Stimulated activated CD4-positive, alpha-beta T cell treated with anti-CD3 and anti-CD28 coated beads, Interleukin-2, amount 100 ng/mL, for 4 hours (primary cell): ENCODE measurements around the gene LIX1.
"Not testable (repeated sequence)": the region's sequence is repeated elsewhere in the genome, so short reads cannot be mapped to it uniquely, and the experiment has no call there.

Experiments
- DNase-seq: peaks from one replicate; pipeline ENCODE4 v3.0.0-alpha.2; 2020; ENCODE audit warnings: low read depth

Gene LIX1

DNA sequence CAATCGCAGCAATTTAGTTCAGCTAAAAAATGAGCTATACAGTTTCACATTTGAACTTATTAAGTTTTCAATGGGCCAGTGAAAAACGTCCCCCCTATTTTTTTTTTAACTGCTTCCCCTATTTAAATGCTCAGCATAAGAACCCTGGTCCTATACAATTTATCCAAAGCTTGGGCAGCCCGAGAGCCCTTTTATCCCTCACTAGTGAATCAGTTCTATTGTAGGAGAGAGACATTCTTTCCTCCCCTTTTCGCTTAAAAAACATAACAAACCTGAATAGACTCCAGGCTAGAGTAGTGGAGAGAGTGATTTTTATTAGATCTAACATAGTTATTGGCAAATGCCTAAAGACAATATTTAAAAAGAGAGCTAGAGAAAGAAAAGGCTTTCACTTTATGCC lies 1.4 kb downstream of the LIX1 start:
- DNase-seq: no peak

DNA sequence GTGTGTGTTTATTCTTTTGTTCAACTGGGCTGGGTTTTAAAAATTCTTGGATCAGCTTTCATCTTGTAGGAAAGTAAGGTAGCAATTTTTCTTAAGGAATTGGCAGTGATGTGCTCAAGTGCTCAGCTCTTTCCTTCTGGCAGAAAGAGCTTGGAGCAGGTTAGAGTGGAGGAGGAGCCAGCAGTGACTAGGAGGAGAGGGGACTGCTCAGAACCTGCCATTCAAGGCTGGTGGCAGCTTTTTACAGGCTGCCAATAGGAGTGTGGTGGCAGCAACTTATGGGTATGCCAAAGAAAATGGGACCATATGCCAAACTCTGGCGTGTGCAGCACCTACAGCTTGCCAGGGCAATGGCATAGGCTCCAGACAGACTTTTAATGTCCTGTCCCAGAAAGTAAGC lies 2.2 kb downstream of the LIX1 start:
- not testable (repeated sequence) for DNase-seq

DNA sequence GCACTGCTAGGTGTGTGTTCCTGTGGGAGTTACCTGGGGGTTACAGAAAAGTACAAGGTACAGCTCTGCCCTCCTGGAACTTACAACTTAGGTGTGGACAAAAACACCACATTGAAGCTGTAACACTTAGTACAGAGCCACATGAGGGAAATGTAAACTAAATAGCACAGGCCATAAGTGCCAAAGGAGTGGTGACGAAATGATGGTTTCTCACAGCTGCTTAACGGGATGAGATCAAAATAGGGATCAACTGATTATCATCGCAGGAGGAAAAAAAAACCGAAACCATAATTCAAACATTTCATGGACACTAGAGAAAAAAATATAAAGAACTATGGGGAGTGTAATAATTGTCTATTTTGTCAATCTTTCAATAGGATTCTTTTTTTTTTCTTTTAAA lies 5.9 kb downstream of the LIX1 start:
- no peak for DNase-seq

GRCh38 chr5:97135868-97136267 lies 6.5 kb downstream of the LIX1 start:
- no peak for DNase-seq

DNA sequence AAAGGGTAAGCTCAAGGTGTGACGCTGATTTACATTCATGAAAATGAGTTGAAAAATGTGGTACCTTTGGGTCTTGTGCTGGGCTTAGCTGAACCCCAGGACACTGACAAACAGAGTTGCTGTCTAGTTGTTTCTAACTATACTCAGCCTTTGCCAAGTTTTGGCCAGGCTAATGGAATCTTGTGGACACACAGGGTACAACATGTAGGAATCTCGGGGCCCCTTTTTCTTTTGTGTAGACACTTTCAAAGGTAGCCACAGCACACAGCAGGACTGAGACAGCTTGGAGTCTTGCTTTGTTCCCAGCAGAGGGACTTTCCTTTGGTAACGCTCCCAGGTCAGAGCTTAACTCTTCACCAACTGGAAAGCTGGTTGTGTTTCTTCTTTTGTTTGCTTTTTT lies 7.8 kb downstream of the LIX1 start:
- no peak for DNase-seq

- DNase-seq: no peak
Observed at GRCh38 chr5:97133101-97133500, 9.3 kb downstream of the LIX1 start.

GRCh38 chr5:97131921-97132320 lies 10.5 kb downstream of the LIX1 start:
- no peak for DNase-seq

GRCh38 chr5:97131139-97131710 lies 11.2 kb downstream of the LIX1 start:
- DNase-seq: no peak

DNA sequence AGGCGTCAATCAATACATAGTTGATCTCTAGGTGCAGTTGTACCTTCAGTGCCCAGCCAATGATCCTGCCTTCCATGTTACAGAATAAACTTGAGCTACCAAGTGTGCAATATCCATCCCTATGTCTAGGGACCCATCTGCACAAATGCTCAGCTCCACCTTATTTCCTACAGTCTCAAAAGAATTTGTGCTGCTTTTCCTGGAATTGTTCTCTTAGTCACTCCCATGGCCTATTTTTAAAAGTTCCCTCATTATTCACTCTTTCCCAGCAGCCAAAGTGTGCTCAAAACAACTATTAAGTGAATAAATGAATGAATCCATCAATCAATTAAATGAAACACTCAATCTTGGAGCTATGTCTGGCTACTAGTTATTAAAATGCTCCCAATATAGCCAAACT lies 14.7 kb downstream of the LIX1 start:
- no peak for DNase-seq

DNA sequence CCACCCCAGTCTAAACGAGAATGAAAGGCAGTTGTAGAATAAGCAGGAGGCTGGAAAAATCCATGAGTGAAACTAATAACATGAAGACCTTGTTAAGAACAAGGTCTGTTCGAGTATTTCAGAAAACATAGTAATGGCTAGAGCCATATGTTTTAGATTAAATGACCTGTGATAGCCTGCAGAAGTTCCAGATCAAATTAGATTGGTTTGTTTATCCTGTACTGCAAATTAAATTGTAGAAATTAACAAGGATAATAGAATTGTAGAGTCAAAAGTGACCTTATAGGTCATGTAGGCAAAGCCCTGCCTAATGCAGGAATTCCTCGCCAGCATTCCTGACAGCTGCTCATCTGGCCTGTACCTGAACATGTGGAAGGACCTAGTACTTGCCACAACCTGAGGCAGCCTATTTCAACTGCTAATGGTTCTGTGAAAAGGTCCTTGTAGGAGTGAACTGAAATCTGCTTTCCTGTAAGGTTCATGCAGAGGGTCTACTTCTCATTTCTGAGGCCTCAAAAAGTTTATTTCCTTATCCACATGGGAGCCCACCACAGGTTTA lies 17.2 kb downstream of the LIX1 start:
- no peak for DNase-seq

DNA sequence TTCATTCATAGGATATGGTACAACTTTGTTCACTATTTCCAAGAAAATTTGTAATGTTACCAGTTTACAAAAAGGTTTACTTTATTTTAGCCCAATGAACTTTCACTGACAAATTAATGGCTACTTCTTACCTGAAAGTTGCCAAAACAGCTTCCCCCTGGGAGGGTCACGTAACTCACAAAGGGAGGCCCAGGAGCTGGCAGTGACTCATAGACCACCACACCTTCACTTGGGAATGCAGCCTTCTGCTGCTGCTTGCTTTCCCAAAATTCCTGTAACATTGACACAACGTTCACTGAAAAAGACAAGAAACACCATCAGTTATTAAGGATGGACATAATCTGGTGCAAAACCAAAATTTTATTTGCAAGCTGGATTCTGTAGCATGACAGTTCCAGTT lies 18.1 kb downstream of the LIX1 start:
- no peak for DNase-seq

DNA sequence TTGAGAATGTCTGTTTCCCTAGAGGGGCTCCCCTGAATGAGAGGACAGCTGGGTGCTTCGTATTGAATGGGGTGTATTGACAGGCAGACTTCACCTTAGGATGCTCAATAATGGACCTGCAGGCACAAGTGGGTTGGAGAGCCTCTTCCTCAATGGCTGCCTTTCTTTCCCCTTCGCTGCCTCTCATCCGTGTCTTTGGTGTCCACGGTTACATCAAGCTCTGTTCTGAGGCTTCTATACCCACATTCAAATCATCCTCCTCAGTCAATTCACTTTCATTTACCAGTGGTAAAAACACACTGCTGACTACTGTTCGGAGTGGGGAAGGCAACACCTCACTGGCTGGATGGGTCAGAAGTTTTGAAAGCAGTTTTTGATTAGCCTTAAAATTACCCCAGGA lies 20.6 kb downstream of the LIX1 start:
- no peak for DNase-seq

- no peak for DNase-seq
Observed at GRCh38 chr5:97120195-97120594, 22.2 kb downstream of the LIX1 start.

GRCh38 chr5:97119007-97119390 lies 23.4 kb downstream of the LIX1 start:
- DNase-seq: no peak

- DNase-seq: no peak
Observed at GRCh38 chr5:97118261-97119006, 24.0 kb downstream of the LIX1 start.

DNA sequence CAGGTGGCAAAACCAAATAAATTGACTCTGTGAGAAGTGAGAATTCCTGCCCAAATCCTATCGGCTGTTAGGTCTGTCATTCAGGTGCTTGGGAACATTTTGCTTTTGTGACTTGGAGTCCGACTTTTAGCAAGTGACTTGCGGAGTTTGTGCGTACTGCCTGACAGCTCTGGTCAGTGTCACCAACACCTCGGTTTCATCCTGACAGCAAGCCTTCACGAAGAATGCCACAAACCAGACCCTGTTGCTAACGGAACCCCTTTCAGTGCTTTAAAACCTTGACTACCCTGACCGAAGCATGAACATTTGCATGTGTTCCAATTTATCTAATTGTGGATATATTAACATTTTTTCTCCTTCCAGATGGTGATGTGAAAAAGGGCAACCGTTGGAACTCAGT lies 26.5 kb downstream of the LIX1 start:
- no peak for DNase-seq

- DNase-seq: no peak
Observed at GRCh38 chr5:97112230-97112629, 30.2 kb downstream of the LIX1 start.

DNA sequence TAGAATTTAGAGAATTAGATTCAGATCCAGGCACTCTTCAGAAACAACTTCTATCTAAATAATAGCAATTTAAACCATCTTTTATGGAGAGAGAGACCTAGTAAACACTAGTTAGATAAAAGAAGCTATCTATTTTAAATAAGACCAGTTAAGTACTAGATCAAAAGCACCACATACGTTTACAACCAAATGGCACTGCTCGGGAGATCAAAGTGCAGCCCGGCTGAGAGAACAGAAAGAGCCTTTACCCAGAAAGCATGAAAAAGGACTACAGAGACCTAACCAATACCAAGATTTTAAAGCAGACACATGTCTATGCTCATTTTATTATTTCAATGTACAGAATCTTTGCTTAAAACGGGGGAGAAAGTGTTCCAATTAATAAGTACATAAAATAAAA lies 30.8 kb downstream of the LIX1 start:
- no peak for DNase-seq

- DNase-seq: no peak
Observed at GRCh38 chr5:97111004-97111403, 31.4 kb downstream of the LIX1 start.

GRCh38 chr5:97107318-97107717 lies 35.1 kb downstream of the LIX1 start:
- DNase-seq: no peak

DNA sequence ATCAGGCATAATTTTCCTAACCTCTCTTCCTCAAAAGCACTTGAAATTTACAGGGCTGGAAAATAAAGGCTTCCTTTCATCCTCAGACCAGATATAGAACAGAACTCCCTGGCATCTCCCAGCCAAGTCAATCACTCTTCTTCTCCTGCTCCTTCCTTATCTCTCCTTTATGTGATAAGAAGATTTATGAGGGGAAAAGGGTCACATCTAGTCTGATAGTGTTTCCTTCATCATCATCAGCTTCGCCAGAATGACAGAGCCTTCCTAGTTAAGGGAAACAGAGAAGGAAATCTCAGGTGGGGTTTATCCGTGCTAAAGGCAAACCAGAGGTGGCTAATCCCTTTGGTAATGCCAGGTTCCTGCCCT lies 36.2 kb downstream of the LIX1 start:
- no peak for DNase-seq

- no peak for DNase-seq
Observed at GRCh38 chr5:97105501-97106215, 36.8 kb downstream of the LIX1 start.

GRCh38 chr5:97102010-97102470 lies 40.4 kb downstream of the LIX1 start:
- DNase-seq: no peak
